Body of pancreas (tissue), 4 donors: ENCODE measurements around the gene PRSS57. TPM values are rescaled to one million over a fixed set of nuclear protein-coding genes. Genes with fewer than 3 reads are reported as not detected.

Source experiments
- ATAC-seq: fragments of 150-250 bp; one replicate; pipeline ENCODE4 v1.9.1; 2016
- DNase-seq, 4 donors: peaks; one replicate each; pipeline ENCODE4 v3.0.0-alpha.2; 2019
- H3K27ac ChIP-seq, 4 donors: fragments of 200-600 bp; sonication (generic); 1 replicate in 3 of 4; 2 replicates in 1 of 4; pipeline versions ENCODE4 v1.5.1 to v1.6.1; 2016 to 2019; ENCODE audit warnings: mild to moderate bottlenecking in 1 of 4, mixed read lengths in 1 of 4, moderate library complexity in 1 of 4
- H3K27me3 ChIP-seq, 2 donors: fragments of 200-600 bp; sonication (generic); one replicate each; pipeline ENCODE4 v1.6.0; 2016; ENCODE audit warnings: mild to moderate bottlenecking in 1 of 2
- H3K36me3 ChIP-seq, 2 donors: fragments of 200-600 bp; sonication (generic); replicated peaks in 1 of 2; 2 replicates each; pipeline ENCODE4 v1.5.1; 2016; ENCODE audit warnings: low read depth in 2 of 2; ENCODE audit not compliant: insufficient read depth in 1 of 2
- H3K4me1 ChIP-seq: fragments of 200-600 bp; sonication (generic); one replicate; pipeline ENCODE4 v1.6.0; 2016
- H3K4me3 ChIP-seq, 2 donors: fragments of 200-600 bp; sonication (generic); 1 replicate in 1 of 2; 2 replicates in 1 of 2; pipeline ENCODE4 v1.5.1; 2016 to 2019
- H3K9me3 ChIP-seq, 3 donors: fragments of 200-600 bp; sonication (generic); 1 replicate in 2 of 3; 2 replicates in 1 of 3; pipeline ENCODE4 v1.5.1; 2016
- CTCF ChIP-seq, 7 experiments: fragments of 450-650 bp in 4 of 7; fragments of 200-600 bp in 3 of 7; sonication (generic) in 3 of 7; IDR thresholded peaks; one replicate each; pipeline ENCODE4 v1.5.1; 2016 to 2019; ENCODE audit warnings: antibody characterized with exemption in 7 of 7
- POLR2A ChIP-seq, 3 donors: fragments of 450-650 bp; IDR thresholded peaks; one replicate each; pipeline ENCODE4 v1.6.1; 2016; ENCODE audit warnings: antibody characterized with exemption in 3 of 3, mild to moderate bottlenecking in 2 of 3
- WGBS, 2 donors: methylation state at CpG; one replicate each; pipeline ENCODE4 v1.1.5; 2017; 5-methylcytosine and 5-hydroxymethylcytosine counted together
- intact Hi-C: fragments of 100-400 bp; cut with DNase I; formaldehyde crosslinking; loops from one replicate; pipeline ENCODE4 v1.15.1; 2023
- total RNA-seq, 2 donors: library from RNA; depleted of rRNA; stranded (reverse); fragments of >200 nt; gene quantifications; one replicate each; pipeline ENCODE4 v1.1.0, GENCODE V29; 2016

PRSS57 gene
- total RNA-seq, 2 donors from 2014 or later: not detected

- Histone ChIP-seq H3K27me3 (no peaks in the 10 kb centered on the region), H3K27ac (peak overlapping the region in 1 of 4 donors; percentile 21), H3K9me3 (peaks cover 0 to 6% (median 0%) of the 10 kb centered on the region in 3 donors), H3K4me1 (peaks cover 11% of the 10 kb centered on the region), H3K4me3 (no peak overlapping the region), H3K36me3 (no peaks in the 10 kb centered on the region)
- DNase-seq (no peak), ATAC-seq (no peak)
- TF ChIP-seq CTCF (IDR thresholded peaks at IDR 0.05) (no peak), POLR2A (IDR thresholded peaks at IDR 0.05) (no peak)
- WGBS, 2 donors: 54 to 59% methylated on average over 20 of the region's 23 CpGs
- intact Hi-C loops: no loop called here
These were observed 23.1 kb upstream of the PRSS57 start for GRCh38 chr19:718251-718951.

GRCh38 chr19:715347-715746 is 20.1 kb upstream of the PRSS57 start:
- Histone ChIP-seq H3K36me3 (no peaks in the 10 kb centered on the region), H3K27ac (no peak overlapping the region), H3K27me3 (no peaks in the 10 kb centered on the region), H3K9me3 (peaks cover 0 to 6% (median 0%) of the 10 kb centered on the region in 3 donors), H3K4me3 (no peak overlapping the region), H3K4me1 (peaks cover 11% of the 10 kb centered on the region)
- intact Hi-C loops: no loop called here
- ATAC-seq: no peak
- no peak for TF ChIP-seq POLR2A (IDR thresholded peaks at IDR 0.05)
- no peak for TF ChIP-seq CTCF (IDR thresholded peaks at IDR 0.05)
- DNase-seq: no peak
- WGBS, 2 donors: 87 to 98% methylated on average over 3 of the region's 3 CpGs

GRCh38 chr19:711254-711653 is 16.0 kb upstream of the PRSS57 start:
- H3K9me3 ChIP-seq: peaks cover 0 to 6% (median 0%) of the 10 kb centered on the region in 3 donors
- no peak for ATAC-seq
- DNase-seq: no peak
- 68 to 69% methylated on average over 8 of the region's 8 CpGs for WGBS, 2 donors
- peaks cover 17% of the 10 kb centered on the region for H3K4me1 ChIP-seq
- TF ChIP-seq CTCF (IDR thresholded peaks at IDR 0.05) (no peak), POLR2A (IDR thresholded peaks at IDR 0.05) (no peak)
- H3K27ac ChIP-seq: no peak overlapping the region
- no peaks in the 10 kb centered on the region for H3K36me3 ChIP-seq
- no peak overlapping the region for H3K4me3 ChIP-seq
- intact Hi-C loops: no loop called here
- peaks cover 0 to 10% of the 10 kb centered on the region in 2 donors for H3K27me3 ChIP-seq

- H3K9me3 ChIP-seq: peaks cover 0 to 6% (median 0%) of the 10 kb centered on the region in 3 donors
- DNase-seq (no peak), ATAC-seq (no peak)
- WGBS, 2 donors: 66 to 67% methylated on average over 15 to 20 of the region's 21 CpGs
- peaks cover 0 to 10% of the 10 kb centered on the region in 2 donors for H3K27me3 ChIP-seq
- peaks cover 17% of the 10 kb centered on the region for H3K4me1 ChIP-seq
- no peak for TF ChIP-seq POLR2A (IDR thresholded peaks at IDR 0.05)
- TF ChIP-seq CTCF (IDR thresholded peaks at IDR 0.05): no peak
- intact Hi-C loops: no loop called here
- H3K4me3 ChIP-seq: no peak overlapping the region
- no peak overlapping the region for H3K27ac ChIP-seq
- H3K36me3 ChIP-seq: no peaks in the 10 kb centered on the region
These were observed 15.5 kb upstream of the PRSS57 start for GRCh38 chr19:710767-711166.
